Testis (tissue), 2 donors: Measurements from ENCODE around the gene MEOX1.

ENCODE experiments used
- CTCF ChIP-seq, 3 experiments: fragments of 450-650 bp in 2 of 3; fragments of 200-600 bp in 1 of 3; sonication (generic) in 1 of 3; IDR thresholded peaks; one replicate each; pipeline ENCODE4 v1.5.1; 2016 to 2019; ENCODE audit warnings: antibody characterized with exemption in 3 of 3, mild to moderate bottlenecking in 2 of 3, moderate library complexity in 1 of 3
- POLR2A ChIP-seq: fragments of 450-650 bp; IDR thresholded peaks from one replicate; pipeline ENCODE4 v1.6.1; 2017; ENCODE audit warnings: antibody characterized with exemption, mild to moderate bottlenecking, moderate library complexity

- no peak for TF ChIP-seq POLR2A
- no peak for TF ChIP-seq CTCF (IDR thresholded peaks at IDR 0.05)
Measured at GRCh38 chr17:43670645-43671030, 8.9 kb upstream of the MEOX1 start.
